Heart left ventricle (tissue), 13 donors: ENCODE measurements around the gene MDK.

ENCODE experiments used
- POLR2A ChIP-seq, 2 donors: fragments of 450-650 bp; IDR thresholded peaks; one replicate each; pipeline ENCODE4 v1.6.1; 2017; ENCODE audit warnings: antibody characterized with exemption in 2 of 2, mild to moderate bottlenecking in 2 of 2, moderate library complexity in 2 of 2
- TF ChIP-seq, protein P1 (sequence below), 12 donors: fragments of 200-600 bp; sonication (generic) in 4 of 12; IDR thresholded peaks; one replicate each; pipeline versions ENCODE4 v1.5.0 to v1.8.0; 2018 to 2022; ENCODE audit warnings: antibody characterized with exemption in 12 of 12, mild to moderate bottlenecking in 5 of 12
- donor health status: ischemic (EF 13 %, LVEDD 7.1; RV severe dilation, severe dysfunction).
- donor health status: DM: no; HTN: yes; CAD: no.
- donor health status: DM: no; HTN: no; CAD: no.
- donor health status: ischemic (EF 25% LVEDD 6.9; RV normal size, moderate dysfunction).
- donor health status: ischemic (EF 25% LVEDD 5.7; RV mildly dilated, moderate dysfunction).
- donor health status: ischemic (EF 35%, LVEDD 5.7; RV mildly dilated, moderate dysfunction).
- donor health status: nonischemic (EF 11% LVEDD 7.7; RV severe dilation, severe dysfunction).
- donor health status: DM: yes; HTN: yes; CAD: no.
- donor health status: PGD.
- donor health status: ischemic (EF 29% LVEDD 5.4; RV normal size, mild dysfunction).
- donor health status: nonischemic (EF 23%, LVEDD 6.1; RV moderate dilation, normal function).

DNA sequence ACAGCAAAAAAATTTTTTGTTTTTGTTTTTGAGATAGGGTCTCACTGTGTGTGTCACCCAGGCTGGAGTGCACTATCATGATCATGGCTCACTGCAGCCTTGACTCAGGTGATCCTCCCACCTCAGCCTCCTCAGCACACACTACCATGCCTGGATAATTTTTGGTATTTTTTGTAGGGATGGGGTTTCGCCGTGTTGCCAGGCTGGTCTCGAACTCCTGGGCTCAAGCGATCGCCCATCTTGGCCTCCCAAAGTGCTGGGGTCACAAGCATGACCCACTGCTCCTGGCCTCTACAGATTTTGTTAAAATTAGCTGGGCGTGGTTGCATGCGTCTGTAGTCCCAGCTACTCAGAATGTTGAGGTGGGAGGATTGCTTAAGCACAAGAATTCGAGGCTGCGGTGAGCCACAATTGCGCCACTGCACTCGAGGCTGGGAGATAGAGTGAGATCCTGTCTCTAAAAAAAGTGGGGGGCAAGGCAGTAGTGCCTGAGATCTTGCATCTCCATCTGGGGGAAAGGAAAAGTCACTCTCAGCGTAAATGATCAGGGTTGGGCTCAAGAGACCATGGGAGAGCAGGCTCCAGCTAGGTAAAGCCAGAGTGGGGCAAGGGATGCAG lies 44.8 kb upstream of the MDK start:
- TF ChIP-seq, protein P1, sequence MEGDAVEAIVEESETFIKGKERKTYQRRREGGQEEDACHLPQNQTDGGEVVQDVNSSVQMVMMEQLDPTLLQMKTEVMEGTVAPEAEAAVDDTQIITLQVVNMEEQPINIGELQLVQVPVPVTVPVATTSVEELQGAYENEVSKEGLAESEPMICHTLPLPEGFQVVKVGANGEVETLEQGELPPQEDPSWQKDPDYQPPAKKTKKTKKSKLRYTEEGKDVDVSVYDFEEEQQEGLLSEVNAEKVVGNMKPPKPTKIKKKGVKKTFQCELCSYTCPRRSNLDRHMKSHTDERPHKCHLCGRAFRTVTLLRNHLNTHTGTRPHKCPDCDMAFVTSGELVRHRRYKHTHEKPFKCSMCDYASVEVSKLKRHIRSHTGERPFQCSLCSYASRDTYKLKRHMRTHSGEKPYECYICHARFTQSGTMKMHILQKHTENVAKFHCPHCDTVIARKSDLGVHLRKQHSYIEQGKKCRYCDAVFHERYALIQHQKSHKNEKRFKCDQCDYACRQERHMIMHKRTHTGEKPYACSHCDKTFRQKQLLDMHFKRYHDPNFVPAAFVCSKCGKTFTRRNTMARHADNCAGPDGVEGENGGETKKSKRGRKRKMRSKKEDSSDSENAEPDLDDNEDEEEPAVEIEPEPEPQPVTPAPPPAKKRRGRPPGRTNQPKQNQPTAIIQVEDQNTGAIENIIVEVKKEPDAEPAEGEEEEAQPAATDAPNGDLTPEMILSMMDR (IDR thresholded peaks at IDR 0.05), result no peak
- TF ChIP-seq POLR2A (IDR thresholded peaks at IDR 0.05), result no peak
